Endothelial cell of umbilical vein (primary cell): Measurements from ENCODE around the gene C1QC. TPM values are rescaled to one million over a fixed set of nuclear protein-coding genes. Genes with fewer than 3 reads are reported as not detected.

ENCODE experiments used
- BruUV-seq: library from RNA; stranded (reverse); fragments of 400-500 nt; replicated peaks from 2 replicates; lab custom pipeline; 2021; lab: Mats Ljungman, UMichigan
- CTCF ChIA-PET: fragments of 300-600, 350-600 bp; sonication (Branson Sonifier 250); formaldehyde crosslinking; loops from one replicate; lab custom pipeline; 2021; ENCODE audit warnings: antibody characterized with exemption, inconsistent platforms; lab: Charles Lee
- POLR2A ChIA-PET: fragments of 300-600, 350-600 bp; sonication (Branson Sonifier 250); formaldehyde crosslinking; loops from one replicate; lab custom pipeline; 2021; ENCODE audit warnings: antibody characterized with exemption, inconsistent platforms; lab: Charles Lee
- DNase-seq: peaks from one replicate; pipeline ENCODE4 v3.0.0-alpha.2; 2011; ENCODE audit warnings: low read depth, low spot score
- FAIRE-seq: peaks from 2 replicates; lab custom pipeline; 2011; peaks lifted over from hg19 to GRCh38; lab: Jason Lieb, UNC
- H2AFZ ChIP-seq: 2 replicates; pipeline ENCODE4 v1.6.0; 2012; ENCODE audit warnings: low read depth, low read length, control low read depth, inconsistent platforms
- H3K27ac ChIP-seq: 2 replicates; pipeline ENCODE4 v1.5.1; 2011; ENCODE audit warnings: low read depth, mild to moderate bottlenecking, control low read depth, low read length, moderate library complexity; ENCODE audit not compliant: insufficient read depth
- H3K27me3 ChIP-seq, 2 experiments: 2 replicates each; pipeline versions ENCODE4 v1.6.0 to v1.6.1; 2011; ENCODE audit warnings: low read length in 2 of 2, mixed read lengths in 1 of 2; ENCODE audit not compliant: control insufficient read depth in 2 of 2, insufficient read depth in 2 of 2
- H3K36me3 ChIP-seq, 2 experiments: 2 replicates in 1 of 2; 3 replicates in 1 of 2; pipeline ENCODE4 v1.5.1; 2011; ENCODE audit warnings: low read length in 2 of 2, mild to moderate bottlenecking in 1 of 2, moderate library complexity in 1 of 2; ENCODE audit not compliant: control insufficient read depth in 2 of 2, insufficient read depth in 2 of 2; ENCODE audit errors: extremely low read depth in 1 of 2
- H3K4me1 ChIP-seq: 3 replicates; pipeline ENCODE4 v1.5.1; 2011; ENCODE audit warnings: mild to moderate bottlenecking, low read length; ENCODE audit not compliant: control insufficient read depth, insufficient read depth; ENCODE audit errors: extremely low read depth
- H3K4me2 ChIP-seq: 2 replicates; pipeline ENCODE4 v1.6.1; 2011; ENCODE audit warnings: low read length, control low read depth, mixed read lengths; ENCODE audit not compliant: insufficient read depth
- H3K4me3 ChIP-seq, 3 experiments: fragments of 200-600 bp in 1 of 3; sonication (generic), shearing (Covaris generic) in 1 of 3; replicated peaks in 1 of 3; 2 replicates each; pipeline ENCODE4 v1.5.1; 2011 to 2016; ENCODE audit warnings: control low read depth in 3 of 3, low read length in 3 of 3, mild to moderate bottlenecking in 2 of 3, inconsistent platforms in 1 of 3, low read depth in 1 of 3, moderate library complexity in 1 of 3; ENCODE audit not compliant: insufficient read depth in 1 of 3
- H3K79me2 ChIP-seq: 2 replicates; pipeline ENCODE4 v1.6.0; 2012; ENCODE audit warnings: low read length, inconsistent platforms; ENCODE audit not compliant: control insufficient read depth, insufficient read depth
- H3K9ac ChIP-seq: replicated peaks from 2 replicates; pipeline ENCODE3; 2011; ENCODE audit warnings: low read length, control low read depth; ENCODE audit not compliant: insufficient read depth; ENCODE audit errors: extremely low read depth
- H3K9me1 ChIP-seq: replicated peaks from 3 replicates; pipeline ENCODE4 v1.6.0; 2011; ENCODE audit warnings: mild to moderate bottlenecking, low read length; ENCODE audit not compliant: control insufficient read depth, insufficient read depth; ENCODE audit errors: extremely low read depth
- H3K9me3 ChIP-seq: replicated peaks from 2 replicates; pipeline ENCODE4 v1.5.1; 2012; ENCODE audit warnings: low read length, inconsistent platforms; ENCODE audit not compliant: control insufficient read depth, insufficient read depth
- H4K20me1 ChIP-seq: replicated peaks from 2 replicates; pipeline ENCODE3; 2011; ENCODE audit warnings: mild to moderate bottlenecking, low read length; ENCODE audit not compliant: control insufficient read depth, insufficient read depth; ENCODE audit errors: extremely low read depth
- CTCF ChIP-seq, 2 donors: IDR thresholded peaks; 1 replicate in 1 of 2; 2 replicates in 1 of 2; pipeline ENCODE4 v1.5.1; 2011; ENCODE audit warnings: low read length in 2 of 2, mild to moderate bottlenecking in 2 of 2, moderate library complexity in 2 of 2, control low read depth in 1 of 2, inconsistent platforms in 1 of 2, low read depth in 1 of 2; ENCODE audit not compliant: insufficient read depth in 1 of 2; ENCODE audit errors: extremely low read depth in 1 of 2
- EZH2 ChIP-seq: IDR thresholded peaks from 2 replicates; pipeline ENCODE4 v1.6.1; 2012; ENCODE audit warnings: borderline replicate concordance, low read depth, mild to moderate bottlenecking, moderate library complexity, low read length, inconsistent platforms; ENCODE audit not compliant: severe bottlenecking
- FOS ChIP-seq: IDR thresholded peaks from 2 replicates; pipeline ENCODE4 v1.6.1; 2011; ENCODE audit warnings: mild to moderate bottlenecking, low read length, moderate library complexity, borderline replicate concordance; ENCODE audit not compliant: insufficient read depth
- GATA2 ChIP-seq: IDR thresholded peaks from 2 replicates; pipeline ENCODE4 v1.7.0; 2011; ENCODE audit warnings: low read depth, mild to moderate bottlenecking, moderate library complexity, mixed read lengths, low read length; ENCODE audit not compliant: insufficient read length, insufficient read depth
- JUN ChIP-seq: IDR thresholded peaks from 2 replicates; pipeline ENCODE4 v1.6.1; 2011; ENCODE audit warnings: borderline replicate concordance, low read depth; ENCODE audit not compliant: insufficient read length, insufficient read depth
- MAX ChIP-seq: IDR thresholded peaks from 2 replicates; pipeline ENCODE4 v1.6.1; 2011; ENCODE audit not compliant: insufficient read depth, insufficient read length
- MYC ChIP-seq: IDR thresholded peaks from one replicate; pipeline ENCODE4 v1.6.1; 2011; ENCODE audit warnings: mild to moderate bottlenecking, low read depth, low read length
- POLR2A ChIP-seq: IDR thresholded peaks from 2 replicates; pipeline ENCODE4 v1.6.1; 2012; ENCODE audit warnings: low read depth, mild to moderate bottlenecking, control low read depth, low read length
- POLR2AphosphoS5 ChIP-seq: IDR thresholded peaks from 2 replicates; pipeline ENCODE4 v1.6.1; 2012; ENCODE audit warnings: low read depth, mild to moderate bottlenecking, control low read depth, low read length, moderate library complexity; ENCODE audit not compliant: insufficient read depth
- dilution Hi-C: fragments of 300-500 bp; cut with MboI; formaldehyde crosslinking; loops from one replicate; pipeline ENCODE4 v1.15.0; 2019; ENCODE audit warnings: low sequenced_read_pairs; ENCODE audit not compliant: extremely low pct_ligation_motif_present
- intact Hi-C: fragments of 100-400 bp; cut with micrococcal nuclease; formaldehyde crosslinking; loops from one replicate; pipeline ENCODE4 v1.10.0; 2022
- polyA plus RNA-seq, 4 experiments: library from polyadenylated mRNA; depleted of rRNA in 3 of 4; stranded (reverse) in 3 of 4; unstranded in 1 of 4; fragments of >200 nt; gene quantifications; 2 replicates each; pipeline versions ENCODE4 v1.2.1 to v1.2.3, GENCODE V29; 2011 to 2012; ENCODE audit warnings: missing spikeins in 1 of 4
- total RNA-seq: library from RNA; stranded (reverse); gene quantifications from 2 replicates; pipeline ENCODE4 v1.2.3, GENCODE V29; 2021

The C1QC gene
- total and polyA plus RNA-seq, 2 donors (not counting 3 experiments of a cell fraction or from before 2014, with no cell fraction given) = not detected

GRCh38 chr1:22616571-22616970 is 26.9 kb upstream of the C1QC start:
- TF ChIP-seq POLR2A = no peak
- no peak for TF ChIP-seq MAX
- TF ChIP-seq CTCF (IDR thresholded peaks at IDR 0.05; ENCODE audit: extremely low read depth in 1 of 2, insufficient read depth in 1 of 2, low read depth in 1 of 2, low read length in 2 of 2) = no peak
- TF ChIP-seq EZH2 = no peak
- no peak for TF ChIP-seq JUN
- no peak for TF ChIP-seq GATA2
- TF ChIP-seq FOS = no peak
- TF ChIP-seq POLR2AphosphoS5 = no peak
- TF ChIP-seq MYC = no peak
- no TSS peak for BruUV-seq
- no peaks in the 10 kb centered on the region for H3K9me3 ChIP-seq

More at GRCh38 chr1:22616571-22616970, 26.9 kb upstream of the C1QC start:
- no peaks in the 10 kb centered on the region for H3K79me2 ChIP-seq
- no peaks in the 10 kb centered on the region for H3K9me1 ChIP-seq
- H4K20me1 ChIP-seq = no peaks in the 10 kb centered on the region
- no peak for FAIRE-seq
- no peak overlapping the region for H3K4me2 ChIP-seq
- H3K9ac ChIP-seq = no peak overlapping the region
- H3K27ac ChIP-seq = no peak overlapping the region
- intact Hi-C loops = no loop called here
- no peak overlapping the region for H3K4me3 ChIP-seq
- DNase-seq = no peak
- CTCF ChIA-PET = no interaction called here
- H2AFZ ChIP-seq = no peak overlapping the region
- H3K27me3 ChIP-seq = peaks cover 0 to 2% of the 10 kb centered on the region in 2 experiments
- H3K36me3 ChIP-seq = no peaks in the 10 kb centered on the region
- dilution Hi-C loops = no loop called here
- no peaks in the 10 kb centered on the region for H3K4me1 ChIP-seq
- POLR2A ChIA-PET = no interaction called here
